Fibroblast of lung (primary cell): ENCODE measurements around the gene MBOAT2. TPM values are rescaled to one million over a fixed set of nuclear protein-coding genes. Genes with fewer than 3 reads are reported as not detected.

Experiments
- DNase-seq, 2 donors: peaks; one replicate each; pipeline versions ENCODE4 v3.0.0 to v3.0.0-alpha.2; 2010; ENCODE audit warnings: low read depth in 2 of 2
- H2AFZ ChIP-seq: 2 replicates; pipeline ENCODE4 v1.5.1; 2012; ENCODE audit warnings: low read length, control low read depth, inconsistent platforms
- H3K27ac ChIP-seq: 2 replicates; pipeline ENCODE4 v1.5.1; 2011; ENCODE audit warnings: low read length, control low read depth; ENCODE audit not compliant: insufficient read depth
- H3K27me3 ChIP-seq: 2 replicates; pipeline ENCODE4 v1.5.1; 2011; ENCODE audit warnings: mild to moderate bottlenecking, low read length; ENCODE audit not compliant: control insufficient read depth, insufficient read depth
- H3K36me3 ChIP-seq: 2 replicates; pipeline ENCODE4 v1.5.1; 2011; ENCODE audit warnings: low read length; ENCODE audit not compliant: control insufficient read depth, insufficient read depth
- H3K4me1 ChIP-seq: 2 replicates; pipeline ENCODE4 v1.5.1; 2011; ENCODE audit warnings: low read length; ENCODE audit not compliant: control insufficient read depth, insufficient read depth; ENCODE audit errors: extremely low read depth
- H3K4me2 ChIP-seq: 2 replicates; pipeline ENCODE4 v1.5.1; 2011; ENCODE audit warnings: low read length, control low read depth; ENCODE audit not compliant: insufficient read depth; ENCODE audit errors: extremely low read depth
- H3K4me3 ChIP-seq, 4 experiments: fragments of 200-600 bp in 1 of 4; sonication (generic) in 1 of 4; replicated peaks in 1 of 4; 2 replicates each; pipeline ENCODE4 v1.5.1; 2011 to 2016; ENCODE audit warnings: low read length in 4 of 4, low read depth in 3 of 4, mild to moderate bottlenecking in 3 of 4, control low read depth in 2 of 4, inconsistent platforms in 1 of 4, mixed read lengths in 1 of 4; ENCODE audit not compliant: insufficient read depth in 1 of 4; ENCODE audit errors: control extremely low read depth in 1 of 4
- H3K79me2 ChIP-seq: 2 replicates; pipeline ENCODE4 v1.5.1; 2012; ENCODE audit warnings: mild to moderate bottlenecking, low read length, inconsistent platforms; ENCODE audit not compliant: control insufficient read depth, insufficient read depth
- H3K9ac ChIP-seq: 2 replicates; pipeline ENCODE4 v1.5.1; 2011; ENCODE audit warnings: mild to moderate bottlenecking, low read length, control low read depth; ENCODE audit not compliant: insufficient read depth
- H3K9me3 ChIP-seq: 2 replicates; pipeline ENCODE4 v1.5.1; 2012; ENCODE audit warnings: low read depth, low read length; ENCODE audit not compliant: control insufficient read depth, insufficient read depth
- H4K20me1 ChIP-seq: 2 replicates; pipeline ENCODE4 v1.5.1; 2011; ENCODE audit warnings: low read length; ENCODE audit not compliant: control insufficient read depth, insufficient read depth; ENCODE audit errors: extremely low read depth
- EZH2 ChIP-seq: IDR thresholded peaks from 2 replicates; pipeline ENCODE4 v1.5.1; 2012; ENCODE audit warnings: low read length, control low read depth, mild to moderate bottlenecking; ENCODE audit errors: missing control alignments
- polyA plus RNA-seq, 2 donors: library from polyadenylated mRNA; depleted of rRNA in 1 of 2; stranded (reverse) in 1 of 2; unstranded in 1 of 2; fragments of >200 nt; gene quantifications; 2 replicates each; pipeline ENCODE4 v1.2.1, GENCODE V29; 2011 to 2012; ENCODE audit warnings: missing spikeins in 1 of 2
- total RNA-seq: library from RNA; depleted of rRNA; stranded (reverse); fragments of >200 nt; gene quantifications from 2 replicates; pipeline ENCODE4 v1.2.1, GENCODE V29; 2014
- TF ChIP-seq, protein P1 (sequence below), 2 donors: IDR thresholded peaks in 1 of 2; conservative IDR thresholded peaks in 1 of 2; 1 replicate in 1 of 2; 2 replicates in 1 of 2; pipeline ENCODE4 v1.5.1; 2011 to 2012; ENCODE audit warnings: low read length in 2 of 2, control low read depth in 1 of 2, inconsistent platforms in 1 of 2, low read depth in 1 of 2, mild to moderate bottlenecking in 1 of 2

Gene MBOAT2
- total and polyA plus RNA-seq, 2 donors (not counting 1 experiment from before 2014, with no cell fraction given), result 46.4 to 68.3 TPM

DNA sequence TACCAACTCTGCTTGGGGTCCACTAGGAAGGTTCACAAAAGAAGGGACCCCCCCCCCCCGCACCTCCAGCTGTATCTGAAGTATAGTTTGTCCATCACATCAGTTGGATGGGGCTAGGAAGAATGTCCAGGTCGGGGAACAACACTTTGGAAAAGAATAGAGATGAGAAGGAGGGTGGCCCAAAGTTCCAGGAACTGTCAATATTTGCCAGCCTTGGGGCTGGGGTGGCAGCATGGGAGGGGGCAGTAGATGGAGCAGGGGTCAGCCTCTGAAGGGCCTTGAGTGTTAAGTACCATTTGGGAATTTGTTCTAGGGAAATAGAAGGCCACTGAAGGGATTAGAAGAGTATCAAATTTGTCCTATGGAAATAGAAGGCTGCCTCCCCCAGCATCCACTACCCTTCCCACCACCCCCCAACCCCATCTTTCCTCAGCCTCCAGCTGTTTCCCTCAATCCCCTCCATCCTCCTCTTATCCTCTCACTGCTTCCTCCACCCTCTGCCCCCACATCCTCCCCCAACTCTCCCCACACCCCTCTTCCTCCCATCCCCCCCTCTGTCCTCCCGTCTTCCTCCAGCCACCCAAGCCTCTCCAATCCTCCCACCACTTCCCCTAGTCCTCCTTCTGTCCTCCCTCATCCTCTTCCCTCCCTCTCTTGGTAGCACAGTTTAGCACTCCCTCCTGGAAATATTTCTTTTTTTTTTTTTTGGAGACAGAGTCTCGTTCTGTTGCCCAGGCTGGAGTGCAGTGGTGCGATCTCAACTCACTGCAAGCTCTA lies 164.1 kb downstream of the MBOAT2 start:
- peaks cover 2% of the 10 kb centered on the region for H4K20me1 ChIP-seq
- H2AFZ ChIP-seq, result no peak overlapping the region
- no peak overlapping the region for H3K9ac ChIP-seq
- H3K4me3 ChIP-seq, result no peak overlapping the region
- no peak for DNase-seq
- no peaks in the 10 kb centered on the region for H3K4me1 ChIP-seq
- H3K79me2 ChIP-seq, result peaks cover 25% of the 10 kb centered on the region
- no peaks in the 10 kb centered on the region for H3K27me3 ChIP-seq
- H3K4me2 ChIP-seq, result no peak overlapping the region
- no peak overlapping the region for H3K27ac ChIP-seq
- H3K36me3 ChIP-seq, result no peaks in the 10 kb centered on the region
- no peak for TF ChIP-seq EZH2
- TF ChIP-seq, protein P1, sequence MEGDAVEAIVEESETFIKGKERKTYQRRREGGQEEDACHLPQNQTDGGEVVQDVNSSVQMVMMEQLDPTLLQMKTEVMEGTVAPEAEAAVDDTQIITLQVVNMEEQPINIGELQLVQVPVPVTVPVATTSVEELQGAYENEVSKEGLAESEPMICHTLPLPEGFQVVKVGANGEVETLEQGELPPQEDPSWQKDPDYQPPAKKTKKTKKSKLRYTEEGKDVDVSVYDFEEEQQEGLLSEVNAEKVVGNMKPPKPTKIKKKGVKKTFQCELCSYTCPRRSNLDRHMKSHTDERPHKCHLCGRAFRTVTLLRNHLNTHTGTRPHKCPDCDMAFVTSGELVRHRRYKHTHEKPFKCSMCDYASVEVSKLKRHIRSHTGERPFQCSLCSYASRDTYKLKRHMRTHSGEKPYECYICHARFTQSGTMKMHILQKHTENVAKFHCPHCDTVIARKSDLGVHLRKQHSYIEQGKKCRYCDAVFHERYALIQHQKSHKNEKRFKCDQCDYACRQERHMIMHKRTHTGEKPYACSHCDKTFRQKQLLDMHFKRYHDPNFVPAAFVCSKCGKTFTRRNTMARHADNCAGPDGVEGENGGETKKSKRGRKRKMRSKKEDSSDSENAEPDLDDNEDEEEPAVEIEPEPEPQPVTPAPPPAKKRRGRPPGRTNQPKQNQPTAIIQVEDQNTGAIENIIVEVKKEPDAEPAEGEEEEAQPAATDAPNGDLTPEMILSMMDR (conservative IDR thresholded peaks at IDR 0.05 in 1 of 2, IDR thresholded peaks at IDR 0.05 in 1 of 2; ENCODE audit: low read depth in 1 of 2, low read length in 2 of 2), result no peak
- H3K9me3 ChIP-seq, result no peaks in the 10 kb centered on the region

DNA sequence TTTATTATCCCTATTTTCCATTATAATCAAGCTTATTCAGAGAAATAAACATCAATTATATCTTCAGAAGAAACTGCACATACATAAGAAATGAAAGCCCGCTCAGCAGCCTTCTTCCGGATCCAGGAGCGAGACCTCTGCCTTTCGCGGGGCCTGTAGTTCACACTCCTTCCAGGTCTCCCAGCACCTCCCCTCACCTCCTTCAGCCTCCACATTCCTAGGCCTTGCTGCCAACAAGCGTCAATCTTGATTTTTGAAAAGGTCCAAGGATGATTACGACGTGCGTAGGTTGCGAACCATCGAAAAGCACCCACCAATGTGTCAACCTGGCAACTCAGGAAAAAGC lies 165.7 kb downstream of the MBOAT2 start:
- peak overlapping the region; percentile 83 for H3K4me2 ChIP-seq
- DNase-seq, result no peak
- H3K79me2 ChIP-seq, result peaks cover 40% of the 10 kb centered on the region
- H3K4me3 ChIP-seq, result peak overlapping the region in 2 of 4 experiments; percentile 44 to 77
- H4K20me1 ChIP-seq, result peaks cover 2% of the 10 kb centered on the region
- no peaks in the 10 kb centered on the region for H3K4me1 ChIP-seq
- H3K9ac ChIP-seq, result no peak overlapping the region
- H3K9me3 ChIP-seq, result no peaks in the 10 kb centered on the region
- no peaks in the 10 kb centered on the region for H3K36me3 ChIP-seq
- TF ChIP-seq, protein P1 (conservative IDR thresholded peaks at IDR 0.05 in 1 of 2, IDR thresholded peaks at IDR 0.05 in 1 of 2; ENCODE audit: low read depth in 1 of 2, low read length in 2 of 2), result no peak
- TF ChIP-seq EZH2, result no peak
- no peak overlapping the region for H3K27ac ChIP-seq
- H3K27me3 ChIP-seq, result no peaks in the 10 kb centered on the region
- H2AFZ ChIP-seq, result peak overlapping the region; percentile 79

DNA sequence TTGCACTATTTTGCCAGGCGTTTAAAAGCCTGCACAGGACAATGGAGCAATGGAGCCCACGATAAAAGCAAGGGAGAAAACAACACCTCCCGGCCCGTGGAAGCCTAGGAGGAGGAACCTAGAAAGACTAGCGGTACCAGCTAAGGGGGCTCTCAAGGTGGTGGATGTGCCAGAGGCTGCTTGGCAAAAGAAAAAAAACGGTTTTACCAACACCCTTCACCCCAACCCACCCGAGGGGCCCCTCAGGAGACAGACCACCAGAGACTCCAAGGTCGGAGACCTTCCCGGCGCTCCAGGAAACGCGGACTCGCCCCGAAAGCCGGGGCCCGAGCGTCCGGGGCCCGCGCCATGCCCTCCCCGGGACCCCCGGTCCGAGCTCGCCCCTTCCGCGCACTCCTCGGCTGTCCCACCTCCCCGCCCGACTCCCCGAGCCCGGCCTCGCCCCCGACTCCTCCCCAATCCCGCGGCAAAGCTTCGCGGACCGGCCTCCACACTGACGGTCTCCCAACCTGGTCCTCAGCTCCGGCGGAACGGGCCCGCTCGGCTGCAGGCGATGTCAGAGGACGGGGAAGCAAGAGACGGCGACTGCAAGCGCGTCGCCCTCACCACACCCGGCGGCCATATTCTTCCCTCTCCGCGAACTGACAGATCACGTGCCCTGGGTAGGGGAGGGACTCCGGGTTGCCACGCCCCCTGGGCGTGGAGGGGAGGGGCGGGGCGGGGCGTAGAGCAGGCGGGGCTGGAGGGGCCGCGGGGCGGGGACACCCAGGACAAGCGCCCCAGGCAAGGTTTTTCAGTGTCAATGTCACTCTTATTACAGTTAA lies 166.3 kb downstream of the MBOAT2 start, which contains the start of gene KIDINS220:
KIDINS220 (minus strand) TSS at position 643 of the 824 bp plus-strand sequence. CDS start 10,520 bp downstream, outside the sequence.
- peak within 1 kb of the TSS; percentile 92 for H2AFZ ChIP-seq
- peak within 1 kb of the TSS; percentile 50 for H3K27ac ChIP-seq
- no peaks in the 10 kb centered on the region for H3K9me3 ChIP-seq
- peaks cover 46% of the 10 kb centered on the region for H3K79me2 ChIP-seq
- peak within 1 kb of the TSS; percentile 83 for H3K4me2 ChIP-seq
- peak within 1 kb of the TSS; percentile 87 for H3K9ac ChIP-seq
- peaks cover 4% of the 10 kb centered on the region for H4K20me1 ChIP-seq
- no peak for TF ChIP-seq EZH2
- TF ChIP-seq, protein P1 (conservative IDR thresholded peaks at IDR 0.05 in 1 of 2, IDR thresholded peaks at IDR 0.05 in 1 of 2; ENCODE audit: low read depth in 1 of 2, low read length in 2 of 2), result no peak
- H3K36me3 ChIP-seq, result no peaks in the 10 kb centered on the region
- DNase-seq, result peak; percentile 71 to 77
- no peaks in the 10 kb centered on the region for H3K4me1 ChIP-seq
- peak within 1 kb of the TSS; percentile 77 to 92 (median 86) for H3K4me3 ChIP-seq
- H3K27me3 ChIP-seq, result no peaks in the 10 kb centered on the region
